Measurements from ENCODE around the gene NDEL1.

The NDEL1 gene

GRCh38 chr17:8435245-8436168, at the start of gene NDEL1:
Gene NDEL1 (plus strand): TSS chr17:8435884. CDS start chr17:8444272, 8,388 bp downstream.
- peak; percentile 94 for DNase-seq (ENCODE audit: low read depth, low spot score)
- H3K4me1 ChIP-seq (ENCODE audit: insufficient read depth, insufficient read length) = no peaks in the 10 kb centered on the region
- peak within 1 kb of the TSS; percentile 74 for H3K4me3 ChIP-seq (ENCODE audit: insufficient read length, low read depth)

GRCh38 chr17:8386841-8387240, 48.8 kb upstream of the NDEL1 start:
- TF ChIP-seq SUZ12 (IDR thresholded peaks at IDR 0.05; ENCODE audit: extremely low read depth, insufficient read depth, insufficient read length) = no peak
- no peak for TF ChIP-seq ZNF274 (IDR thresholded peaks at IDR 0.05; ENCODE audit: low read depth, low read length)
- TF ChIP-seq YY1 (IDR thresholded peaks at IDR 0.05; ENCODE audit: insufficient read depth, insufficient read length) = no peak
- Histone ChIP-seq H3K4me1 (ENCODE audit: insufficient read depth, insufficient read length) (no peaks in the 10 kb centered on the region), H3K9ac (ENCODE audit: insufficient read length, low read depth) (no peak overlapping the region), H3K36me3 (ENCODE audit: insufficient read depth, insufficient read length, low read length) (peaks cover 6% of the 10 kb centered on the region), H3K27me3 (ENCODE audit: insufficient read depth, insufficient read length) (no peaks in the 10 kb centered on the region), H3K4me3 (ENCODE audit: insufficient read length, low read depth) (no peak overlapping the region), H3K9me3 (ENCODE audit: insufficient read depth, low read length) (no peaks in the 10 kb centered on the region)
- no peak for DNase-seq (ENCODE audit: low read depth, low spot score)

More at GRCh38 chr17:8435245-8436168, at the start of gene NDEL1:
- no peak for TF ChIP-seq ZNF274 (IDR thresholded peaks at IDR 0.05; ENCODE audit: low read depth, low read length)
- Histone ChIP-seq H3K27me3 (ENCODE audit: insufficient read depth, insufficient read length) (no peaks in the 10 kb centered on the region), H3K9ac (ENCODE audit: insufficient read length, low read depth) (peak within 1 kb of the TSS; percentile 90), H3K36me3 (ENCODE audit: insufficient read depth, insufficient read length, low read length) (peaks cover 9% of the 10 kb centered on the region), H3K9me3 (ENCODE audit: insufficient read depth, low read length) (no peaks in the 10 kb centered on the region)

GRCh38 chr17:8387914-8388651, 47.6 kb upstream of the NDEL1 start:
- TF ChIP-seq ZNF274 (IDR thresholded peaks at IDR 0.05; ENCODE audit: low read depth, low read length) = no peak
- no peak for TF ChIP-seq SUZ12 (IDR thresholded peaks at IDR 0.05; ENCODE audit: extremely low read depth, insufficient read depth, insufficient read length)
- TF ChIP-seq YY1 (IDR thresholded peaks at IDR 0.05; ENCODE audit: insufficient read depth, insufficient read length) = no peak
- Histone ChIP-seq H3K9ac (ENCODE audit: insufficient read length, low read depth) (no peak overlapping the region), H3K4me3 (ENCODE audit: insufficient read length, low read depth) (no peak overlapping the region), H3K4me1 (ENCODE audit: insufficient read depth, insufficient read length) (peaks cover 4% of the 10 kb centered on the region), H3K36me3 (ENCODE audit: insufficient read depth, insufficient read length, low read length) (no peaks in the 10 kb centered on the region), H3K9me3 (ENCODE audit: insufficient read depth, low read length) (no peaks in the 10 kb centered on the region), H3K27me3 (ENCODE audit: insufficient read depth, insufficient read length) (no peaks in the 10 kb centered on the region)
- no peak for DNase-seq (ENCODE audit: low read depth, low spot score)

GRCh38 chr17:8391711-8392110, 44.0 kb upstream of the NDEL1 start:
- Histone ChIP-seq H3K9ac (ENCODE audit: insufficient read length, low read depth) (no peak overlapping the region), H3K4me1 (ENCODE audit: insufficient read depth, insufficient read length) (peaks cover 7% of the 10 kb centered on the region), H3K9me3 (ENCODE audit: insufficient read depth, low read length) (no peaks in the 10 kb centered on the region), H3K36me3 (ENCODE audit: insufficient read depth, insufficient read length, low read length) (no peaks in the 10 kb centered on the region), H3K4me3 (ENCODE audit: insufficient read length, low read depth) (no peak overlapping the region), H3K27me3 (ENCODE audit: insufficient read depth, insufficient read length) (no peaks in the 10 kb centered on the region)
- DNase-seq (ENCODE audit: low read depth, low spot score) = no peak
- TF ChIP-seq ZNF274 (IDR thresholded peaks at IDR 0.05; ENCODE audit: low read depth, low read length) = no peak
- TF ChIP-seq SUZ12 (IDR thresholded peaks at IDR 0.05; ENCODE audit: extremely low read depth, insufficient read depth, insufficient read length) = no peak
- TF ChIP-seq YY1 (IDR thresholded peaks at IDR 0.05; ENCODE audit: insufficient read depth, insufficient read length) = no peak

- Histone ChIP-seq H3K4me3 (ENCODE audit: insufficient read length, low read depth) (no peak overlapping the region), H3K9me3 (ENCODE audit: insufficient read depth, low read length) (no peaks in the 10 kb centered on the region), H3K27me3 (ENCODE audit: insufficient read depth, insufficient read length) (no peaks in the 10 kb centered on the region), H3K4me1 (ENCODE audit: insufficient read depth, insufficient read length) (peaks cover 7% of the 10 kb centered on the region), H3K9ac (ENCODE audit: insufficient read length, low read depth) (no peak overlapping the region), H3K36me3 (ENCODE audit: insufficient read depth, insufficient read length, low read length) (no peaks in the 10 kb centered on the region)
- TF ChIP-seq SUZ12 (IDR thresholded peaks at IDR 0.05; ENCODE audit: extremely low read depth, insufficient read depth, insufficient read length) = no peak
- TF ChIP-seq ZNF274 (IDR thresholded peaks at IDR 0.05; ENCODE audit: low read depth, low read length) = no peak
- no peak for TF ChIP-seq YY1 (IDR thresholded peaks at IDR 0.05; ENCODE audit: insufficient read depth, insufficient read length)
- no peak for DNase-seq (ENCODE audit: low read depth, low spot score)
Observed at GRCh38 chr17:8392274-8392673, 43.4 kb upstream of the NDEL1 start.

GRCh38 chr17:8392674-8393469, 42.8 kb upstream of the NDEL1 start:
- Histone ChIP-seq H3K4me3 (ENCODE audit: insufficient read length, low read depth) (no peak overlapping the region), H3K9ac (ENCODE audit: insufficient read length, low read depth) (no peak overlapping the region)
- TF ChIP-seq ZNF274 (IDR thresholded peaks at IDR 0.05; ENCODE audit: low read depth, low read length) (no peak), SUZ12 (IDR thresholded peaks at IDR 0.05; ENCODE audit: extremely low read depth, insufficient read depth, insufficient read length) (no peak), YY1 (IDR thresholded peaks at IDR 0.05; ENCODE audit: insufficient read depth, insufficient read length) (no peak)

More at GRCh38 chr17:8392674-8393469, 42.8 kb upstream of the NDEL1 start:
- no peaks in the 10 kb centered on the region for H3K9me3 ChIP-seq (ENCODE audit: insufficient read depth, low read length)
- no peak for DNase-seq (ENCODE audit: low read depth, low spot score)
- H3K27me3 ChIP-seq (ENCODE audit: insufficient read depth, insufficient read length) = no peaks in the 10 kb centered on the region
- peaks cover 7% of the 10 kb centered on the region for H3K4me1 ChIP-seq (ENCODE audit: insufficient read depth, insufficient read length)
- H3K36me3 ChIP-seq (ENCODE audit: insufficient read depth, insufficient read length, low read length) = no peaks in the 10 kb centered on the region

All from NT2/D1 (cell line).